ENCODE results near the gene NOM1.

Gene NOM1

DNA sequence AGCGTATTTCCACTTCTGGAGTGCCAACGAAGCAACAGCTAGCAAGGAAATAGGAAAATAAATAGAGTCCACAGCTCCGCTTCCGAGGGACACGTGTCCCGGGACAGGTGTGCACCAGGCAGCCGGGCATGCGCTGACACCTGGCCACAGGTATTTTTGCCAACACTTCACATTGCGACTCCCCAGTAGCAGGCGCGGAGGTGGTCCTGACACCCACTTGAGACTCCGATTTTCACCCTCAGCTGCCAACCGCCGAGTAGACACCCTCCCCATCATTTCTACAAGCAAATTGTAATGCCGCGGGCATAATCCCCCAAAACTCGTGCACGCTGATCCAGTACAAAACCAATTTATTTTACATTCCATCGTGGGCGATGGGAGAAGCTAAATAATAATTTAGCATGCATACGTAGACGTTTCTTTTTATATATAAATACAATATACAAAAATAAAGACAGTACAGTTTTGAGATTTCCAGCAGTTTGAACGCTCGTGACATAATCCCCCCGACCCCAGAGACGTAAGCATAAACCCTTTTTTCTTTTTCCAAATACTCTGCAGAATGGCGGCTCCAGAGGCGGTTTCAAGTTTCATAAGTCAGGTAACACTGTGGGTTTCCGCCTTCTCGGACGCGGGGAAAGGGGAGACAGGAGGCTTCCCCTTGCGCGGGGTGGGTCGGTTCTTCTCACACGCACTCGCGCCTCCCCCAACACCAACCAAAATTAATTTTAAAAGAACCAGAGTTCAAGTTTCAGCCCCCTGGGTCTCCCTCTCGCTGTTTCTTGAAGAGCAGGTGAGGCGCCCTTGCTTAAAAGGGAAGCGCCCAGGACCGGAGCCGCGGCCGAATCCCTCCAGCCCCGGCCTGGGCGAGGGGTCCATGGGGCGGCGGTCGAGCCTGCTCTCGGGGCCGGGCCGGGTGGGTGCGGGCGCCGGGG lies 55.3 kb downstream of the NOM1 start:
- no peak for DNase-seq (ENCODE audit: low read depth)

- no peak for DNase-seq (ENCODE audit: low read depth)
These were observed 56.1 kb downstream of the NOM1 start for GRCh38 chr7:157005456-157006204.

GRCh38 chr7:157006205-157006747 lies 56.8 kb downstream of the NOM1 start:
- DNase-seq (ENCODE audit: low read depth): no peak

- no peak for DNase-seq (ENCODE audit: low read depth)
These were observed 57.4 kb downstream of the NOM1 start for GRCh38 chr7:157006829-157007469.

DNA sequence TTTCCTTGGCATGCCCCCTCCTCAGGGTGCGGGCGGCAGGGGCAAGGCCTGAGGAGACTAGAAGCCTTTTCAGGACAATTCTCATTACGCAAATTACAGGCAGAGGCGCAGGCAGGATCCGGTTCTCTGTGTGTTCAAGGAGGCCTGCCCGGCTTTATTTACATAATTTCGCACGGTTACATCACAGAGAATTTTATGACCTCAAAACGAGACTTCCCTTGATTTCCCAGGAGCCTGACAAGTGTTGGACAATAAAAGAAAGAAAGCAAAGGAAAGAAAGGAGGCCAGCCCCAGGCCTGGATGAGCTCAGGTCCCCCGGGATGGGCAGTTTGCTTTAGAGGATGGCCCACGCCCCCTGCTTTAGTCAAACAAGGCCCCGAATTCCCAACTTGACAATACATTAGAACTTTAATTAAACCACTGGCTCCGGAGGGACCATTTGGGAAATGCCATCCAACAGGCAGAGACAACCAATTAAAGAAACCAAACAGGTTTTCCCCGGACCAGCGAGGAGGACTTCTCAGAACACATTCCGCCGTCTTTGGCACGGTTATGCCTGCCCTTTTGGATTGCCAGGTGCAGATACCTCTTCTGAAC lies 58.1 kb downstream of the NOM1 start:
- DNase-seq (ENCODE audit: low read depth): no peak

DNA sequence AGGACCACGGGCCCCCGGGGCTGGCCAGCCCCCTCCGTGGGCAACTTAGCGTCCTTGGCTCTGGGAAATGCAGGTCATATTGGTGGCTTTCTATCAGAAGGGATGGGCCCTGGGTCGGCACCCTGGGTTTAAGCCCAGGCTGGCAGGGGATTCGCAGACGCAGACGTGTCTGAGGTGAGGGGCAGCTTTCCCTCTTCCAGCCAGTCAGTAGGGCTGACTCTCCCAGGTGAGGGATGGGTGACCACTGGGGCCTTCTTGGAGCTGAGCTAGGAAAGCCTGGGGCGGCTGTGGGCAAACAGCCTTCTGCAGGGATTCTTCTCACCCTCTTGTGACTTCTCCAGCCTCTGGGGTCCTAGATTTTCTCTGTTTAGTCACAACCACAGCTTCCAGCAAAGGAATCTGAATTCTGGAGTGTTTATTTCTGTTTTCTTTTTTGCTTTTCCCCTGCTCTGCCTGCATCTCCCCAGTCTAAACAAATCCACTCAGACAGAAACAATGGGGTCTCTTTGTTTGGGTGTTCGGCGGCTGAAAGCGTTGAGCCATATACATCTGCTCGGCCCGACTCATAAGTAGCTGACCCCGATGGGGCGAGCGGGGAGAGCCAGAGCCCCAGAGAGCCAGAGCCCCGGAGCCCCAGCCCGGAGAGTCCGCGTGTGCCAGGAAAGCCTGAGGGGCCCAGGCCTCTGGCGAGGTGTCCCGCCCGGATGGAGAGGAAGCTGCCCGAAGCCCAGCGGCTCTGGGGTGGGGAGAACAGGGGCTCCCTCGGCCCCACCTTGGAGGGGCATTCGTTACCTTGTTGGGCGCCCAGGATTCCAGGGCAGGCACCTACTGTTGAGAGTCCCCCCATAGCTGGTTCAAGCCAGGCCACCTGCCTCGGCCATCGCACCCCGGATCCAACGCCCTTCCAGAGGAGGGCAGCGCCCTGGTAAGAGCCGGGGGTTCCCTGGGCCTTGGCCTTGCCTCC lies 59.0 kb downstream of the NOM1 start:
- DNase-seq (ENCODE audit: low read depth): no peak

DNA sequence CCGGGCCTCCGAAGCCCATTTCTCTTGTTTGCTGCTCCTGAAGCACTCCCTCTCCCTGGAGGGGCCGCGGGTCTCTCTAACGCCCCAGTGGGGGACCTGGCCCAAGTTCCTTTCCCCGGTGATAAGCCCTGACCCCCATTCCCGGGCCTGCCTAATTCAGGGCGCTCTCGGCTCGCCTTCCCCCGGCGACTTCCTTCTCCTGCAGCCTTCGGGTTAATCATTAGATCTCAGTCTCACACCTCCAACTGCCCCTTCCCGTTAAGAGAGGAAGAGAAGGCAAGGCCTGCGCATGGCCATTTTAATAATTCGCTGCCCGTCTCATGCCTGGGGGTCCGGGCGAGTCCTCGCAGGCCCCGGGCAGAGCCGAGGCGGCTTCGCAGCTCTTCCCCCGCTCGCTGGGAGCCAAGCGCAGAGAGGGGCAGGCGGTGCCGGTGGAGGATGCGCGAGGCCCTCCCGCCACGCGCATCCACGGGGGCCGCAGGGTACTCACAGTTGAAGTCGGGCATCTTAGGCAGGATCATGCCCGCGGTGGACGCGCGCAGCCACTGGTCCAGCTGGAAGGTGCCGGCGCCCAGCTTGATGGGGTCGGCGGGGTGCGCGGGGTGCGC lies 59.8 kb downstream of the NOM1 start:
- DNase-seq (ENCODE audit: low read depth): no peak

DNA sequence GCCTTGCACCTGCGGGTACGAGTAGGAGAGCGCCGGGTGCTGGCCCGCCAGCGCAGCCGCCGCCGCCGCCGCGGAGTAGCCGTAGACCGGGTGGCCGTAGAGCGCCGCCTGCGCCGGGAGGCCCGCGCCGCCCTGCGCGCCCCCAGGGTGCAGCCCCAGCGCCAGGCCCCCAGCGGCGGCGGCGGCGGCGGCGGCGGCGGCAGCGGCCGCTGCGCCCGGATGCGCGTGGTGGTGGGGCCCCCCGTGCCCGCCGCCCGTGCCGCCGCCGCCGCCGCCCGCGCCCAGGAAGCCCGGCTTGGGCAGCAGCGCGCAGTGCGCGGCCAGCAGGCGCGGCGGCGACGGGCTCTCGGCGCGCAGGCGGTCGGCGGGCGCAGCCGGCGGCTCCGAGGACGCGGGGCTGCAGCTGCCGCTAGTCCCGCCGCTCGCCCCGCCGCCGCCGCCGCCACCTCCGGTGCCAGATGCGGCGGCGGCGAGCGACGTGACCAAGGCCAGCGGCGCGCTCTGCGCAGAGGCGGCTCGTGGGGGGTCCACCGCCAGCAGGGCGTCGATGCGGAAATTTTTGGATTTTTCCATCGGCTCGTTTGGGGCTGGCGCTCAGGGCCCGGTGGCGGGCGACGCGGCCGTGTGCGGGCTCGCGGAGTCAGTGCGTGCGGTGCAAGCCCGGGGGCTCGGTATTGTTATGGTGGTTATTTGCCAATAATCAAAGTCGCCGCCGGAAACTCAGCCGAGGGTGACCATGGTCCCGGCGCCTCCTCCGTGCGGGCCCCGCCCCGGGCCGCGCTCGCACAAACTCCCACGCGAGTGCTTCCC lies 60.5 kb downstream of the NOM1 start:
- no peak for DNase-seq (ENCODE audit: low read depth)

- DNase-seq (ENCODE audit: low read depth): peak; percentile 29
These were observed 61.2 kb downstream of the NOM1 start, which contains the start of gene MNX1 for GRCh38 chr7:157010588-157011332. Gene MNX1 (minus strand): TSS chr7:157010663. CDS start chr7:157010350, 313 bp downstream.

GRCh38 chr7:157011333-157012112 lies 62.0 kb downstream of the NOM1 start:
- no peak for DNase-seq (ENCODE audit: low read depth)

DNA sequence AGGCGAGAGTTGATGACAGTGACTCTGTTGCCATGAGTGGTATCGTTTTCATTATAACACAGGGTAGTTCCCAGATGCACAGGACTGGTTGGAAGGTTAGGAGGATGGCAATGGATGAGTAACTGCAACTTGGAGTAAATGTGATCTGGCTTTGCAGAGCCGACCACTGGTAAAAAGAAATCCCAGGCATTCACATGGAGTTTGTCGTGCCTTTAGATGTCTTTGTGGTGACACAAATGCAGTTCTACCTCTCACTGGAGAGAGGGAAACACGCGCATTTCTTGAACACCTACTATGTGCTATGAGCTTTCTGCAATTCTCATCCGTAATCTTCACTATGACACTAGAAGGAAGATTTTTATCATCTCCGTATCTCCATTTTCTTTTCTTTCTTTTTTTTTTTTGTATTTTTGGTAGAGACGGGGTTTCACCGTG lies 62.6 kb downstream of the NOM1 start:
- no peak for DNase-seq (ENCODE audit: low read depth)

DNA sequence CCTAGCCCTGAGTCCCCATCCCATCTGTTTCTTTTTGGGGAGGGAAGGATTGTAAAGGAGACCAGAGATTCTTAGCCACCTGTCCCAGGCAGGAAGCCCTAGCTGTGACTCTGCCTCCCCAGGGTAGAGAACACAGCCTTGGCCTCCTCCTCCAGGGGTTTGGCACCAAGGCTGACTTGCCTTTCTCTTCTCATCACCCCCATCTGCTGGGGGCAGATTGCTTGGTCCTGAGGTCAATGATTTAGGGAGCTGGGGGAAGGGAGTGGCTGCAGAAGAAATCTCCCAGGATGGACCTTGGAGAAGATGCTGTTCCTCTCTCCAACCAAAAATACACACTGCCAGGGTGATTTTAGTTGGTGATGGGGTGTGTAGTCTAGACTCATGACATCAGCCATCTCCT lies 63.6 kb downstream of the NOM1 start:
- DNase-seq (ENCODE audit: low read depth): no peak

- DNase-seq (ENCODE audit: low read depth): no peak
These were observed 64.4 kb downstream of the NOM1 start for GRCh38 chr7:157013602-157014549.

GRCh38 chr7:157014635-157015555 lies 65.4 kb downstream of the NOM1 start:
- DNase-seq (ENCODE audit: low read depth): no peak

GRCh38 chr7:157016024-157016351 lies 66.5 kb downstream of the NOM1 start:
- no peak for DNase-seq (ENCODE audit: low read depth)

Data from stimulated activated CD8-positive, alpha-beta memory T cell treated with anti-CD3 and anti-CD28 coated beads, Interleukin-4, amount 100 ng/mL, for 24 hours (primary cell).